SK-N-SH treated with all-trans-retinoic acid at 6 μM for 48 hours (cell line): ENCODE results near the gene UPK1A.

Experiments
- ATAC-seq: fragments of 200-7000 bp; cut with Tn5 transposase; 3 replicates; pipeline ENCODE4 v1.9.1; 2020; ENCODE audit warnings: mild to moderate bottlenecking, moderate library complexity
- ARNTL ChIP-seq: fragments of 450-650 bp; formaldehyde crosslinking; IDR thresholded peaks from 2 replicates; pipeline ENCODE4 v1.5.0; 2020; ENCODE audit warnings: low read depth, mild to moderate bottlenecking, moderate library complexity, borderline replicate concordance
- BACH2 ChIP-seq: fragments of 250-450 bp; sonication (Bioruptor Pico); IDR thresholded peaks from 2 replicates; pipeline ENCODE4 v1.9.0; 2021; ENCODE audit warnings: mild to moderate bottlenecking, borderline replicate concordance
- CSDC2 ChIP-seq: fragments of 250-450 bp; sonication (Bioruptor Pico); IDR thresholded peaks from 2 replicates; pipeline ENCODE4 v1.5.0; 2020; ENCODE audit warnings: mild to moderate bottlenecking, moderate library complexity
- GLIS3 ChIP-seq: fragments of 250-450 bp; sonication (Bioruptor Pico); IDR thresholded peaks from 2 replicates; pipeline ENCODE4 v1.5.0; 2020; ENCODE audit warnings: mild to moderate bottlenecking, moderate library complexity
- ISL1 ChIP-seq: fragments of 250-450 bp; sonication (Bioruptor Pico); IDR thresholded peaks from 2 replicates; pipeline ENCODE4 v2.1.2; 2022; ENCODE audit warnings: mild to moderate bottlenecking, moderate library complexity
- OSR1 ChIP-seq: fragments of 250-450 bp; sonication (Bioruptor Pico); IDR thresholded peaks from 2 replicates; pipeline ENCODE4 v1.8.0; 2022; ENCODE audit warnings: moderate library complexity, mild to moderate bottlenecking, inconsistent platforms
- PPARA ChIP-seq: fragments of 250-450 bp; sonication (Bioruptor Pico); IDR thresholded peaks from 2 replicates; pipeline ENCODE4 v1.5.0; 2020; ENCODE audit warnings: mild to moderate bottlenecking, borderline replicate concordance
- RARB ChIP-seq: fragments of 250-450 bp; sonication (Bioruptor Pico); IDR thresholded peaks from 2 replicates; pipeline ENCODE4 v1.8.0; 2021; ENCODE audit warnings: mild to moderate bottlenecking, moderate library complexity
- SNAI2 ChIP-seq: fragments of 250-450 bp; sonication (Bioruptor Pico); IDR thresholded peaks from 2 replicates; pipeline ENCODE4 v1.5.0; 2020; ENCODE audit warnings: mild to moderate bottlenecking, moderate library complexity
- TCF4 ChIP-seq: fragments of 250-450 bp; sonication (Bioruptor Pico); IDR thresholded peaks from 2 replicates; pipeline ENCODE4 v1.8.0; 2021; ENCODE audit warnings: mild to moderate bottlenecking, moderate library complexity, borderline replicate concordance
- TOX ChIP-seq: fragments of 250-450 bp; sonication (Bioruptor Pico); IDR thresholded peaks from 2 replicates; pipeline ENCODE4 v1.8.0; 2021; ENCODE audit warnings: mild to moderate bottlenecking, moderate library complexity, borderline replicate concordance
- ZC3H10 ChIP-seq: fragments of 250-450 bp; sonication (Bioruptor Pico); IDR thresholded peaks from 2 replicates; pipeline ENCODE4 v1.5.1; 2021; ENCODE audit warnings: mild to moderate bottlenecking, moderate library complexity
- ZFP3 ChIP-seq: fragments of 250-450 bp; sonication (Bioruptor Pico); IDR thresholded peaks from 2 replicates; pipeline ENCODE4 v1.5.0; 2020; ENCODE audit warnings: mild to moderate bottlenecking, moderate library complexity
- ZFP30 ChIP-seq: fragments of 450-650 bp; formaldehyde crosslinking; IDR thresholded peaks from 2 replicates; pipeline ENCODE4 v1.5.0; 2022; ENCODE audit warnings: mild to moderate bottlenecking, moderate library complexity
- ZNF565 ChIP-seq: fragments of 450-650 bp; formaldehyde crosslinking; conservative IDR thresholded peaks from 2 replicates; pipeline ENCODE4 v1.5.0; 2020; ENCODE audit warnings: low read depth, mild to moderate bottlenecking, moderate library complexity
- ZNF70 ChIP-seq: fragments of 450-650 bp; formaldehyde crosslinking; IDR thresholded peaks from 2 replicates; pipeline ENCODE4 v1.5.0; 2020; ENCODE audit warnings: mild to moderate bottlenecking, moderate library complexity
- ZNF8 ChIP-seq: fragments of 450-650 bp; formaldehyde crosslinking; IDR thresholded peaks from 2 replicates; pipeline ENCODE4 v1.5.0; 2020; ENCODE audit warnings: mild to moderate bottlenecking, moderate library complexity
- TF ChIP-seq, protein P1 (sequence below): fragments of 250-450 bp; sonication (Bioruptor Pico); IDR thresholded peaks from 2 replicates; pipeline ENCODE4 v1.5.1; 2021; ENCODE audit warnings: mild to moderate bottlenecking, moderate library complexity
- TF ChIP-seq, protein P2 (sequence below): fragments of 250-450 bp; sonication (Bioruptor Pico); IDR thresholded peaks from 2 replicates; pipeline ENCODE4 v1.8.0; 2021; ENCODE audit warnings: low read depth, mild to moderate bottlenecking, moderate library complexity, borderline replicate concordance
- TF ChIP-seq, protein P3 (sequence below): fragments of 250-450 bp; sonication (Bioruptor Pico); IDR thresholded peaks from 2 replicates; pipeline ENCODE4 v1.5.0; 2020; ENCODE audit warnings: mild to moderate bottlenecking, moderate library complexity
- TF ChIP-seq, protein P4 (sequence below): fragments of 250-450 bp; sonication (Bioruptor Pico); IDR thresholded peaks from 2 replicates; pipeline ENCODE4 v1.5.1; 2020; ENCODE audit warnings: low read depth, mild to moderate bottlenecking, moderate library complexity
- TF ChIP-seq, protein P5 (sequence below): fragments of 250-450 bp; sonication (Bioruptor Pico); IDR thresholded peaks from 2 replicates; pipeline ENCODE4 v1.8.0; 2020; ENCODE audit warnings: mild to moderate bottlenecking, moderate library complexity, borderline replicate concordance

Gene UPK1A

DNA sequence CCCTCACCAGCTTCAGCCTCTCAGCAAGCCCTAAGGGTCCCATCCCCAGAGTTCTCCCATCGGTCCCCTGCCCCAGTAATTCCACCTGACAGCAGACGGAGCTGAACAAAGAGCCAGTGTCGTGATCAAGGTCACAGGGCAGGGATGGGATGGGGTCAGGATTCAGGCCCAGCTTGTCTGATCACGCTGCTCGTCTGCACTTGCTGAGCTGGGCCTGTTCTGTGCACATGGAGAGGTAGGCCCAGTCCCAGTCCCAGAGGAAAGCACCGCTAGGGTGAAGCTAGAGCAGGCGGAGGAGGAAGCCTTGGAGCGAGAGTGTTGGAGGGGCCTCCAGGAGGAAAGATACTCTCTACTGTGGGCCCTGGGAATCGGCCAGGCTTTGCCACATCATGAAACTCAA, 44.6 kb upstream of the UPK1A start:
- no peak for TF ChIP-seq OSR1 (CRISPR knock-in tag)
- TF ChIP-seq PPARA = no peak
- TF ChIP-seq ARNTL (CRISPR knock-in tag) = no peak
- TF ChIP-seq, protein P1, sequence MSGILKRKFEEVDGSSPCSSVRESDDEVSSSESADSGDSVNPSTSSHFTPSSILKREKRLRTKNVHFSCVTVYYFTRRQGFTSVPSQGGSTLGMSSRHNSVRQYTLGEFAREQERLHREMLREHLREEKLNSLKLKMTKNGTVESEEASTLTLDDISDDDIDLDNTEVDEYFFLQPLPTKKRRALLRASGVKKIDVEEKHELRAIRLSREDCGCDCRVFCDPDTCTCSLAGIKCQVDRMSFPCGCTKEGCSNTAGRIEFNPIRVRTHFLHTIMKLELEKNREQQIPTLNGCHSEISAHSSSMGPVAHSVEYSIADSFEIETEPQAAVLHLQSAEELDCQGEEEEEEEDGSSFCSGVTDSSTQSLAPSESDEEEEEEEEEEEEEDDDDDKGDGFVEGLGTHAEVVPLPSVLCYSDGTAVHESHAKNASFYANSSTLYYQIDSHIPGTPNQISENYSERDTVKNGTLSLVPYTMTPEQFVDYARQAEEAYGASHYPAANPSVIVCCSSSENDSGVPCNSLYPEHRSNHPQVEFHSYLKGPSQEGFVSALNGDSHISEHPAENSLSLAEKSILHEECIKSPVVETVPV (CRISPR knock-in tag) = no peak
- TF ChIP-seq ZFP3 (CRISPR knock-in tag) = no peak
- no peak for TF ChIP-seq RARB (CRISPR knock-in tag)
- no peak for TF ChIP-seq SNAI2 (CRISPR knock-in tag)
- TF ChIP-seq ZNF70 (CRISPR knock-in tag) = no peak
- no peak for TF ChIP-seq ZNF565 (CRISPR knock-in tag)
- TF ChIP-seq, protein P2, sequence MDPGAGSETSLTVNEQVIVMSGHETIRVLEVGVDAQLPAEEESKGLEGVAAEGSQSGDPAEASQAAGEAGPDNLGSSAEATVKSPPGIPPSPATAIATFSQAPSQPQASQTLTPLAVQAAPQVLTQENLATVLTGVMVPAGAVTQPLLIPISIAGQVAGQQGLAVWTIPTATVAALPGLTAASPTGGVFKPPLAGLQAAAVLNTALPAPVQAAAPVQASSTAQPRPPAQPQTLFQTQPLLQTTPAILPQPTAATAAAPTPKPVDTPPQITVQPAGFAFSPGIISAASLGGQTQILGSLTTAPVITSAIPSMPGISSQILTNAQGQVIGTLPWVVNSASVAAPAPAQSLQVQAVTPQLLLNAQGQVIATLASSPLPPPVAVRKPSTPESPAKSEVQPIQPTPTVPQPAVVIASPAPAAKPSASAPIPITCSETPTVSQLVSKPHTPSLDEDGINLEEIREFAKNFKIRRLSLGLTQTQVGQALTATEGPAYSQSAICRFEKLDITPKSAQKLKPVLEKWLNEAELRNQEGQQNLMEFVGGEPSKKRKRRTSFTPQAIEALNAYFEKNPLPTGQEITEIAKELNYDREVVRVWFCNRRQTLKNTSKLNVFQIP (CRISPR knock-in tag) = no peak
- no peak for TF ChIP-seq ZC3H10 (CRISPR knock-in tag)
- ATAC-seq = no peak

DNA sequence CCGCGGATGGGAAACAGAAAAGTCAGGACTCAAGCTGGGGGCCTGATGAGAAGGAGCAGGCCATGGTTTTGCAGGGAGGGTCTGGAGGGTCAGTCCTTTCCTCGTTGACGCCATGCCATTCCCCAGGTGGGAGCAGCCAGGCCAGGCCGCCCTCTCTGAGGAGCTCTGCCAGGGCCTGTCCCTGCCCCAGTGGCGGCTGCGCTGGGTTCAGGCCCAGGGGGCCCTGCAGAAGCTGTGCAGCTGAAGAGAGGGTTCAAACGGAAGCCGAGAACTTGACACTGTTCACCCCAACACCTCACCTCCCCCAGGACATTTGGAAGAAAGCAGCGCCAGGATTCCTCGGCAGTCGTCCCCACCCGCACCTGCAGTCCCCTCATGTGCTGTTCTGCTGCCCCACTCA, 43.6 kb upstream of the UPK1A start:
- ATAC-seq = no peak
- TF ChIP-seq, protein P3, sequence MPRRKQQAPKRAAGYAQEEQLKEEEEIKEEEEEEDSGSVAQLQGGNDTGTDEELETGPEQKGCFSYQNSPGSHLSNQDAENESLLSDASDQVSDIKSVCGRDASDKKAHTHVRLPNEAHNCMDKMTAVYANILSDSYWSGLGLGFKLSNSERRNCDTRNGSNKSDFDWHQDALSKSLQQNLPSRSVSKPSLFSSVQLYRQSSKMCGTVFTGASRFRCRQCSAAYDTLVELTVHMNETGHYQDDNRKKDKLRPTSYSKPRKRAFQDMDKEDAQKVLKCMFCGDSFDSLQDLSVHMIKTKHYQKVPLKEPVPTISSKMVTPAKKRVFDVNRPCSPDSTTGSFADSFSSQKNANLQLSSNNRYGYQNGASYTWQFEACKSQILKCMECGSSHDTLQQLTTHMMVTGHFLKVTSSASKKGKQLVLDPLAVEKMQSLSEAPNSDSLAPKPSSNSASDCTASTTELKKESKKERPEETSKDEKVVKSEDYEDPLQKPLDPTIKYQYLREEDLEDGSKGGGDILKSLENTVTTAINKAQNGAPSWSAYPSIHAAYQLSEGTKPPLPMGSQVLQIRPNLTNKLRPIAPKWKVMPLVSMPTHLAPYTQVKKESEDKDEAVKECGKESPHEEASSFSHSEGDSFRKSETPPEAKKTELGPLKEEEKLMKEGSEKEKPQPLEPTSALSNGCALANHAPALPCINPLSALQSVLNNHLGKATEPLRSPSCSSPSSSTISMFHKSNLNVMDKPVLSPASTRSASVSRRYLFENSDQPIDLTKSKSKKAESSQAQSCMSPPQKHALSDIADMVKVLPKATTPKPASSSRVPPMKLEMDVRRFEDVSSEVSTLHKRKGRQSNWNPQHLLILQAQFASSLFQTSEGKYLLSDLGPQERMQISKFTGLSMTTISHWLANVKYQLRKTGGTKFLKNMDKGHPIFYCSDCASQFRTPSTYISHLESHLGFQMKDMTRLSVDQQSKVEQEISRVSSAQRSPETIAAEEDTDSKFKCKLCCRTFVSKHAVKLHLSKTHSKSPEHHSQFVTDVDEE (CRISPR knock-in tag) = no peak
- TF ChIP-seq PPARA (no peak), ZNF70 (CRISPR knock-in tag) (no peak), TCF4 (CRISPR knock-in tag) (no peak), ISL1 (CRISPR knock-in tag) (no peak), ZFP3 (CRISPR knock-in tag) (no peak), ARNTL (CRISPR knock-in tag) (no peak), CSDC2 (CRISPR knock-in tag) (no peak), ZFP30 (CRISPR knock-in tag) (no peak)
- TF ChIP-seq, protein P4, sequence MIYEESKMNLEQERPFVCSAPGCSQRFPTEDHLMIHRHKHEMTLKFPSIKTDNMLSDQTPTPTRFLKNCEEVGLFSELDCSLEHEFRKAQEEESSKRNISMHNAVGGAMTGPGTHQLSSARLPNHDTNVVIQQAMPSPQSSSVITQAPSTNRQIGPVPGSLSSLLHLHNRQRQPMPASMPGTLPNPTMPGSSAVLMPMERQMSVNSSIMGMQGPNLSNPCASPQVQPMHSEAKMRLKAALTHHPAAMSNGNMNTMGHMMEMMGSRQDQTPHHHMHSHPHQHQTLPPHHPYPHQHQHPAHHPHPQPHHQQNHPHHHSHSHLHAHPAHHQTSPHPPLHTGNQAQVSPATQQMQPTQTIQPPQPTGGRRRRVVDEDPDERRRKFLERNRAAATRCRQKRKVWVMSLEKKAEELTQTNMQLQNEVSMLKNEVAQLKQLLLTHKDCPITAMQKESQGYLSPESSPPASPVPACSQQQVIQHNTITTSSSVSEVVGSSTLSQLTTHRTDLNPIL = no peak

DNA sequence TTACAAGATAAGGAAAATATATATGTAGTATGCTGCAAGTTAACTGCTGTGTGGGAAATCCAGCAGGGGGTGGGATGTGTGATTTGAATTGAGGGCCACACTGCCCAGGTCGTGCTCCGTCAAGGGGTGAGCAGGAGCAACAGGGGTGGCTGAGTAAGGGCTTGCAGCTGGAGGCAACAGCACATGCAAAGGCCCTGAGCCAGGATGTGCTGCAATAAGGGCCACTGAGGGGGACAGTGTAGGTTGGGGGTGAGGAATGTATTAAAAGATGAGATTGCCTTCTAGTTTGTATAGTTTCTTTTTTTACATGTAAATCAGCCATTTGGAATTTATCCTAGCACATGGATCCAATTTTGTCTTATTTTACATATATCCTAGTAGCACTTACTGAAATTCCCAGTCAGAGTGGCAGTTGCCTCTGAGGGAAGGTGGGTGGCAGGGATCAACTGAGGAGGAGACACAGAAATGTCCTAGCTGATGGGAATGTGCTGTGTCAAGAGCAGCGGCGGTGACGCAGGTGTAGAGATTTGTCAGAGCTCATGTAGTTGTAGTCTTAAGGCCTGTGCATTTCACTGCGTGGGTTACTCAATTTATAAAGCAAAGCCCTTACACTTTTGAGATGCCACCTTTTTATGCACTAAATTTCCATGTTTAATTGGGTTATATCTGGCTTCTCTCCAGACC, 42.8 kb upstream of the UPK1A start:
- no peak for TF ChIP-seq ZNF565 (CRISPR knock-in tag)
- no peak for TF ChIP-seq BACH2
- TF ChIP-seq, protein P1 (CRISPR knock-in tag) = no peak

DNA sequence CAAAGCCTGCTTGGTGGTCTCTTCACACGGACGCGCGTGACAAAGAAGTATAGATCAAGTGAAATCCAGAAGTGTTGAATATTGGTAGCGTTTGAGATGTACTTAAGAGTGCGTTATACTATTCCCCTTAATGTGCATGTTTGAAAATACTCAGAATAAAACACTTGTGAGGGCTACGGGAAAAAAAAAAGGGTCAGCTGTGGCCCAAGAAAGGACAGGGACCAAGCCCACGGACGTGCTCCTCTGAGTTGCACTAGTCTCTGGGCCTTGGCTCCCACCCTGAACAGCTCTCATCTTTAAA, 38.1 kb upstream of the UPK1A start:
- ATAC-seq = no peak
- TF ChIP-seq GLIS3 (no peak), ZC3H10 (CRISPR knock-in tag) (no peak), SNAI2 (CRISPR knock-in tag) (no peak), ZFP30 (CRISPR knock-in tag) (no peak), ZNF565 (CRISPR knock-in tag) (no peak), ZNF8 (no peak), TOX (CRISPR knock-in tag) (no peak)
- TF ChIP-seq, protein P5, sequence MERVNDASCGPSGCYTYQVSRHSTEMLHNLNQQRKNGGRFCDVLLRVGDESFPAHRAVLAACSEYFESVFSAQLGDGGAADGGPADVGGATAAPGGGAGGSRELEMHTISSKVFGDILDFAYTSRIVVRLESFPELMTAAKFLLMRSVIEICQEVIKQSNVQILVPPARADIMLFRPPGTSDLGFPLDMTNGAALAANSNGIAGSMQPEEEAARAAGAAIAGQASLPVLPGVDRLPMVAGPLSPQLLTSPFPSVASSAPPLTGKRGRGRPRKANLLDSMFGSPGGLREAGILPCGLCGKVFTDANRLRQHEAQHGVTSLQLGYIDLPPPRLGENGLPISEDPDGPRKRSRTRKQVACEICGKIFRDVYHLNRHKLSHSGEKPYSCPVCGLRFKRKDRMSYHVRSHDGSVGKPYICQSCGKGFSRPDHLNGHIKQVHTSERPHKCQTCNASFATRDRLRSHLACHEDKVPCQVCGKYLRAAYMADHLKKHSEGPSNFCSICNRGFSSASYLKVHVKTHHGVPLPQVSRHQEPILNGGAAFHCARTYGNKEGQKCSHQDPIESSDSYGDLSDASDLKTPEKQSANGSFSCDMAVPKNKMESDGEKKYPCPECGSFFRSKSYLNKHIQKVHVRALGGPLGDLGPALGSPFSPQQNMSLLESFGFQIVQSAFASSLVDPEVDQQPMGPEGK (CRISPR knock-in tag) = no peak
- TF ChIP-seq, protein P1 (CRISPR knock-in tag) = no peak
- TF ChIP-seq, protein P2 (CRISPR knock-in tag) = no peak

More for the DNA sequence above, 42.8 kb upstream of the UPK1A start:
- no peak for ATAC-seq
